HUDEP-2 (cell line): ENCODE measurements around the gene SERPIND1.
"Not testable (repeated sequence)": the region's sequence is repeated elsewhere in the genome, so short reads cannot be mapped to it uniquely, and the experiment has no call there.

Source experiments
- DNase-seq, 76 experiments: peaks; one replicate each; lab custom pipeline; 2025; ENCODE audit not compliant: unreplicated experiment in 76 of 76; lab: John Stamatoyannopoulos, UW

SERPIND1 gene

GRCh38 chr22:20746431-20747189 lies 27.3 kb upstream of the SERPIND1 start:
- DNase-seq: no peak

- no peak for DNase-seq
These were observed 26.7 kb upstream of the SERPIND1 start for GRCh38 chr22:20747223-20747622.

GRCh38 chr22:20748082-20748481 lies 25.8 kb upstream of the SERPIND1 start:
- no peak for DNase-seq

- no peak for DNase-seq
These were observed 25.0 kb upstream of the SERPIND1 start for GRCh38 chr22:20748731-20749428.

- no peak for DNase-seq
These were observed 24.5 kb upstream of the SERPIND1 start for GRCh38 chr22:20749453-20749852.

GRCh38 chr22:20750461-20751184 lies 23.3 kb upstream of the SERPIND1 start:
- DNase-seq: peak in 63 of 76 experiments; percentile 9 to 71 (median 33)

- DNase-seq: no peak
These were observed 22.6 kb upstream of the SERPIND1 start for GRCh38 chr22:20751185-20751851.

- DNase-seq: no peak
These were observed 21.7 kb upstream of the SERPIND1 start for GRCh38 chr22:20752104-20752741.

- DNase-seq: no peak
These were observed 21.0 kb upstream of the SERPIND1 start for GRCh38 chr22:20752873-20753272.

- DNase-seq: no peak
These were observed 17.1 kb upstream of the SERPIND1 start for GRCh38 chr22:20756846-20757245.

- no peak for DNase-seq
These were observed 15.2 kb upstream of the SERPIND1 start for GRCh38 chr22:20758688-20759087.

GRCh38 chr22:20760084-20760483 lies 13.8 kb upstream of the SERPIND1 start:
- DNase-seq: no peak

GRCh38 chr22:20761536-20761935 lies 12.4 kb upstream of the SERPIND1 start:
- DNase-seq: no peak

- no peak for DNase-seq
These were observed 11.6 kb upstream of the SERPIND1 start for GRCh38 chr22:20762233-20762796.

GRCh38 chr22:20763630-20764470 lies 10.1 kb upstream of the SERPIND1 start:
- no peak for DNase-seq

GRCh38 chr22:20764471-20764720 lies 9.5 kb upstream of the SERPIND1 start:
- no peak for DNase-seq

GRCh38 chr22:20764729-20765128 lies 9.2 kb upstream of the SERPIND1 start:
- no peak for DNase-seq

GRCh38 chr22:20765938-20766337 lies 8.0 kb upstream of the SERPIND1 start:
- DNase-seq: no peak

- no peak for DNase-seq
These were observed 7.4 kb upstream of the SERPIND1 start for GRCh38 chr22:20766530-20766929.

GRCh38 chr22:20769496-20769826 lies 4.5 kb upstream of the SERPIND1 start:
- not testable (repeated sequence) for DNase-seq
